Measurements from ENCODE around the gene MYCN.
"Not testable (repeated sequence)": the region's sequence is repeated elsewhere in the genome, so short reads cannot be mapped to it uniquely, and the experiment has no call there.

The MYCN gene

GRCh38 chr2:15942711-15943345 is 2.5 kb downstream of the MYCN start:
- no peak for DNase-seq (ENCODE audit: low read depth in 2 of 2, low spot score in 1 of 2)

- DNase-seq (ENCODE audit: low read depth in 2 of 2, low spot score in 1 of 2), result no peak
These were observed 3.3 kb downstream of the MYCN start for GRCh38 chr2:15943378-15944280.

- DNase-seq (ENCODE audit: low read depth in 2 of 2, low spot score in 1 of 2), result no peak
These were observed 4.1 kb downstream of the MYCN start for GRCh38 chr2:15944325-15945017.

- no peak for DNase-seq (ENCODE audit: low read depth in 2 of 2, low spot score in 1 of 2)
These were observed 5.8 kb downstream of the MYCN start for GRCh38 chr2:15945909-15946705.

DNA sequence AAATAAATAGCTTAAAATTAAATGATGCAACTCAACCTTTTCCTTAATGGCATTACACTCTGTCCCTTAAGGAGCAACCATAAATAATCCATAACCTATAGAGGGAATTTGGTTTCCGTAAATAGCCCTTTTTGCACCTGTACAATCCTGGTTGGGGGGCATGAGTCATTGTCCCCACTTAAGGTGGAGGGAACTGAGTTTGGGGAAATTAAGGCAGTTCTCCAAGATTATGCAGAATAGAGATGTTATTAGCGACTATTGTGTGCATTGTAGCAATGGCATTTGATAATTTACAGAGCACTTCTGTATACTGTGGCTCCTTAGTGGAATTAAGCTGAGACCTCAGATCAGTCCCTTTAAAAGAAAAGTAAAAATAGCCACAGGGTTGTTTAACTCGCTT is 6.6 kb downstream of the MYCN start:
- DNase-seq (ENCODE audit: low read depth in 2 of 2, low spot score in 1 of 2), result no peak

GRCh38 chr2:15947431-15947830 is 7.1 kb downstream of the MYCN start:
- DNase-seq (ENCODE audit: low read depth in 2 of 2, low spot score in 1 of 2), result no peak

DNA sequence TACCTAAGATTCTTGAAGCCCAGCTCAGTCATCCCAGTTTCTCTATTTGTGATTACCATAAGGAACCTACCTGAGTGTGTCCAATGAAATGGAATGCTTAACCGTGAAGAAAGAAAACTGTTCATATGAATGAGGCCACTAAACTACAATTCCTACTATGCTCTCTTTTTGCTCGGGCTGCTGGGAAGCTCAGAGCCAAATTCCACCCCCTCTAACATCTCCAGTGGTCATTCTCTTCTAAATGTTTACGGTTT is 8.3 kb downstream of the MYCN start:
- no peak for DNase-seq (ENCODE audit: low read depth in 2 of 2, low spot score in 1 of 2)

DNA sequence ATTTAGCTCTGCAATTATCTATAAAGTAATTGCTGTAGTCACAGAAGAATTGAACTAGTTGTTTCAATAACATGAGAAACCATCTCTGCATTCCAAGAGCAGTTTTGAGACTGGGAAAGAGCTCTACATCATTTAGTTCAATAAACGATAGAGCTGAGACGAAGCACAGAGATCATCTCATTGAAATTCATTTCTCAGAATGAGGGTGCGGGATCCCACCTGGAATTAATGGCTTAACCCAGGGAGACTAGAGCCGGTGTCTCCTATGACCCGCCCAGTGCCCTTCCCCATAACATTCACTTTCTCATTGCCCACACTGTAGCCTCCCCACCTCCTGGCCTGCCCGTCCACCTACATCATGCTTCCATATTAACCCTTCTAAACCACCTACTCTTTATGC is 8.8 kb downstream of the MYCN start:
- DNase-seq (ENCODE audit: low read depth in 2 of 2, low spot score in 1 of 2), result no peak

- DNase-seq (ENCODE audit: low read depth in 2 of 2, low spot score in 1 of 2), result no peak
These were observed 9.2 kb downstream of the MYCN start for GRCh38 chr2:15949551-15949950.

GRCh38 chr2:15950088-15950952 is 10.0 kb downstream of the MYCN start:
- DNase-seq (ENCODE audit: low read depth in 2 of 2, low spot score in 1 of 2), result no peak

- DNase-seq (ENCODE audit: low read depth in 2 of 2, low spot score in 1 of 2), result not testable (repeated sequence)
These were observed 11.6 kb downstream of the MYCN start for GRCh38 chr2:15951936-15952335.

GRCh38 chr2:15952451-15953146 is 12.2 kb downstream of the MYCN start:
- DNase-seq (ENCODE audit: low read depth in 2 of 2, low spot score in 1 of 2), result no peak

GRCh38 chr2:15953147-15953630 is 12.8 kb downstream of the MYCN start:
- no peak for DNase-seq (ENCODE audit: low read depth in 2 of 2, low spot score in 1 of 2)

DNA sequence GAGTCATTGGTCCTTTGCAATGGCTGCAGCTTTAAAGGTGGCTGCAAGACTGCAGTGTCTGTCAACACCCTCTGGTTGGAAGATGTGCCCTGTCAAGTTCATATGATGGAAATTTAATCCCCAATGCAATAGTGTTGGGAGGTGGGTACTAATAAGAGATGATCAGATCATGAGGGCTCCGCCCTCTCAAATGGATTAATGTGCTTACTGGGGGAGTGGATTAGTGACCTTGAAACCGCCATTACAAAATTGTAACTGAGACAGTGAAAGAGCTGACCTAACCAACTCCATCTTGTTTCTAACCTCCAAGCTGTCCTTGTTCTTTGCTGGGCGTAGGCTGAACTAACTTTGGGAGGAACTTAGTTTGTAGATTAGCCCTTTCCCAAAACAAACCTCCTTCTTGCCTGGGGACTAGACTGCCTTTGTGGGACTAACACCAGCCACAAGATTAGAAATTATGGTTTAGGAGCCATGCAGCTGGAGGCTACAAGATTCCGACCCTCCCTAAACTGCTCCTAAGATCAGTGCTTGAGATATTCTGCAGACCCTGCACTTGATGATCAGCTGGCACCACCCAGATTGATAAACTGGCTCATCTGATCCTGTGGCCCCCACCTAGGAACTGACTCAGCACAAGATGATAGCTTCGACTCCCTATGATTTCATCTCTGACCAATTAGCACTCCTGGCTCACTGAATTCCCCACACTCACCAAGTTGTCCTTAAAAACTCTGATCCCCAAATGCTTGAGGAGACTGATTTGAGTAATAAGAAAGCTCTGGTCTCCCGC is 13.7 kb downstream of the MYCN start:
- DNase-seq (ENCODE audit: low read depth in 2 of 2, low spot score in 1 of 2), result no peak

DNA sequence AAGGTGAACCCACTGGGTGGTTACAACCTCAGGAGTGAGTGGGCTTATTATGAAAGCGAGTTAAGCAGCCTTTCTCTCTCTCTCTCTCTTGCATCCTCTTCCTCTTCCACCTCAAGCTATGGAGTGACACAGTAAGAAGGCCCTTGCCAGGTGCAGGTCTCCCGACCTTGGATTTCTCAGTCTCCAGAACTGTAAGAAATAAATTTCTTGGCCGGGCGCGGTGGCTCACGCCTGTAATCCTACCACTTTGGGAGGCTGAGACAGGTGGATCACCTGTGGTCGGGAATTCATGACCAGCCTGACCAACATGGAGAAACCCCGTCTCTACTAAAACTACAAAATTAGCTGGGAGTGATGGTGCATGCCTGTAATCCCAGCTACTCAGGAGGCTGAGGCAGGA is 14.4 kb downstream of the MYCN start:
- no peak for DNase-seq (ENCODE audit: low read depth in 2 of 2, low spot score in 1 of 2)

- DNase-seq (ENCODE audit: low read depth in 2 of 2, low spot score in 1 of 2), result no peak
These were observed 15.1 kb downstream of the MYCN start for GRCh38 chr2:15955232-15955988.

- DNase-seq (ENCODE audit: low read depth in 2 of 2, low spot score in 1 of 2), result no peak
These were observed 15.9 kb downstream of the MYCN start for GRCh38 chr2:15956230-15956629.

Data from stimulated activated CD8-positive, alpha-beta memory T cell treated with anti-CD3 and anti-CD28 coated beads, Interleukin-4, amount 100 ng/mL, for 1 hour (primary cell).